Mononuclear cell (primary cell): ENCODE measurements around the gene TRIM29. TPM values are rescaled to one million over a fixed set of nuclear protein-coding genes. Genes with fewer than 3 reads are reported as not detected.

Experiments used
- H3K27me3 ChIP-seq: 2 replicates; pipeline ENCODE4 v1.6.0; 2011; ENCODE audit warnings: low read length, control low read depth; ENCODE audit not compliant: insufficient read depth
- H3K4me1 ChIP-seq: 2 replicates; pipeline ENCODE4 v1.5.1; 2011; ENCODE audit warnings: mild to moderate bottlenecking, low read length, control low read depth; ENCODE audit not compliant: insufficient read depth
- H3K4me3 ChIP-seq: 2 replicates; pipeline ENCODE4 v1.5.1; 2011; ENCODE audit warnings: mild to moderate bottlenecking, low read length, moderate library complexity
- H3K9me3 ChIP-seq: 2 replicates; pipeline ENCODE4 v1.5.1; 2011; ENCODE audit warnings: low read depth, mild to moderate bottlenecking, control low read depth, low read length
- total RNA-seq: library from RNA; depleted of rRNA; stranded (reverse); fragments of >200 nt; gene quantifications from one replicate; pipeline ENCODE4 v1.2.3, GENCODE V29; 2012

The TRIM29 gene
- total RNA-seq, 1 donor: not detected

- Histone ChIP-seq H3K27me3 (no peaks in the 10 kb centered on the region), H3K4me1 (peaks cover 12% of the 10 kb centered on the region), H3K9me3 (no peaks in the 10 kb centered on the region), H3K4me3 (no peak overlapping the region)
Measured at GRCh38 chr11:120179057-120179672, 41.3 kb upstream of the TRIM29 start.

GRCh38 chr11:120178561-120179056, 40.7 kb upstream of the TRIM29 start:
- H3K27me3 ChIP-seq: no peaks in the 10 kb centered on the region
- no peak overlapping the region for H3K4me3 ChIP-seq
- no peaks in the 10 kb centered on the region for H3K9me3 ChIP-seq
- H3K4me1 ChIP-seq: peaks cover 12% of the 10 kb centered on the region

GRCh38 chr11:120174866-120175265, 37.0 kb upstream of the TRIM29 start:
- Histone ChIP-seq H3K27me3 (peaks cover 22% of the 10 kb centered on the region), H3K4me3 (no peak overlapping the region), H3K4me1 (peaks cover 7% of the 10 kb centered on the region), H3K9me3 (no peaks in the 10 kb centered on the region)

- H3K4me3 ChIP-seq: no peak overlapping the region
- peaks cover 15% of the 10 kb centered on the region for H3K4me1 ChIP-seq
- peaks cover 28% of the 10 kb centered on the region for H3K27me3 ChIP-seq
- H3K9me3 ChIP-seq: no peaks in the 10 kb centered on the region
Measured at GRCh38 chr11:120173807-120174206, 35.9 kb upstream of the TRIM29 start.

GRCh38 chr11:120173019-120173705, 35.2 kb upstream of the TRIM29 start:
- H3K9me3 ChIP-seq: no peaks in the 10 kb centered on the region
- peaks cover 35% of the 10 kb centered on the region for H3K27me3 ChIP-seq
- peaks cover 21% of the 10 kb centered on the region for H3K4me1 ChIP-seq

GRCh38 chr11:120172054-120172911, 34.4 kb upstream of the TRIM29 start:
- peaks cover 44% of the 10 kb centered on the region for H3K27me3 ChIP-seq
- no peak overlapping the region for H3K4me3 ChIP-seq
- no peaks in the 10 kb centered on the region for H3K9me3 ChIP-seq
- H3K4me1 ChIP-seq: peaks cover 21% of the 10 kb centered on the region

More at GRCh38 chr11:120173019-120173705, 35.2 kb upstream of the TRIM29 start:
- H3K4me3 ChIP-seq: no peak overlapping the region

- Histone ChIP-seq H3K4me3 (no peak overlapping the region), H3K4me1 (peaks cover 21% of the 10 kb centered on the region), H3K27me3 (peaks cover 57% of the 10 kb centered on the region), H3K9me3 (no peaks in the 10 kb centered on the region)
Measured at GRCh38 chr11:120170741-120171261, 32.9 kb upstream of the TRIM29 start.

- peaks cover 6% of the 10 kb centered on the region for H3K9me3 ChIP-seq
- no peak overlapping the region for H3K4me3 ChIP-seq
- H3K27me3 ChIP-seq: peaks cover 63% of the 10 kb centered on the region
- peaks cover 21% of the 10 kb centered on the region for H3K4me1 ChIP-seq
Measured at GRCh38 chr11:120169981-120170698, 32.2 kb upstream of the TRIM29 start.

- peak overlapping the region; percentile 16 for H3K4me3 ChIP-seq
- H3K9me3 ChIP-seq: peaks cover 6% of the 10 kb centered on the region
- peaks cover 21% of the 10 kb centered on the region for H3K4me1 ChIP-seq
- H3K27me3 ChIP-seq: peaks cover 67% of the 10 kb centered on the region
Measured at GRCh38 chr11:120168960-120169681, 31.2 kb upstream of the TRIM29 start.

- peaks cover 69% of the 10 kb centered on the region for H3K27me3 ChIP-seq
- H3K4me1 ChIP-seq: peaks cover 21% of the 10 kb centered on the region
- H3K9me3 ChIP-seq: peaks cover 6% of the 10 kb centered on the region
- H3K4me3 ChIP-seq: peak overlapping the region; percentile 16
Measured at GRCh38 chr11:120168108-120168959, 30.4 kb upstream of the TRIM29 start.

GRCh38 chr11:120167659-120168058, 29.7 kb upstream of the TRIM29 start:
- peaks cover 73% of the 10 kb centered on the region for H3K27me3 ChIP-seq
- H3K4me3 ChIP-seq: no peak overlapping the region
- peaks cover 6% of the 10 kb centered on the region for H3K9me3 ChIP-seq
- H3K4me1 ChIP-seq: peaks cover 19% of the 10 kb centered on the region

GRCh38 chr11:120160436-120160835, 22.5 kb upstream of the TRIM29 start:
- Histone ChIP-seq H3K4me3 (no peak overlapping the region), H3K27me3 (peaks cover 39% of the 10 kb centered on the region), H3K9me3 (peaks cover 6% of the 10 kb centered on the region), H3K4me1 (no peaks in the 10 kb centered on the region)

- Histone ChIP-seq H3K4me3 (no peak overlapping the region), H3K9me3 (no peaks in the 10 kb centered on the region), H3K27me3 (peaks cover 3% of the 10 kb centered on the region), H3K4me1 (no peaks in the 10 kb centered on the region)
Measured at GRCh38 chr11:120153221-120153620, 15.3 kb upstream of the TRIM29 start.
